ENCODE measurements around the gene INA.

Gene INA

DNA sequence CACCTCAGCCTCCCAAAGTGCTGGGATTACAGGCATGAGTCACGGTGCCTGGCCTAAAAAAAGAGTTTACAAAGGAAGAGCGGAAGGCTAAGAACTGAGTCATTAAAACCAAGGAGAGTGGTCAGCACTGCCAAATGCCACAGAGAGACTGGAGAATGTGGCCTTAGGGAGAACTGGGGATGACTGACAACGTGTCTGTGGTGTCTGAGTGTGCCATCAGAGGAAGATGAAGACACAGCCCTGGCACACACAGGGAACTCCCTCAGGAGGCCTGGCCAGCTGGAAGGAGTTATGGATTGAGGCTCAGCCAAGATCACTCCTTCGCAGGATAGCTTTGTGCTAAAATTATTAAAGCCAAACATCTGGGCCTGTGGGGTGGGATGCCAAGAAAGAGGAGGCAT lies 3.9 kb upstream of the INA start:
- DNase-seq (ENCODE audit: extremely low read depth in 1 of 2, low read depth in 1 of 2) = no peak

DNA sequence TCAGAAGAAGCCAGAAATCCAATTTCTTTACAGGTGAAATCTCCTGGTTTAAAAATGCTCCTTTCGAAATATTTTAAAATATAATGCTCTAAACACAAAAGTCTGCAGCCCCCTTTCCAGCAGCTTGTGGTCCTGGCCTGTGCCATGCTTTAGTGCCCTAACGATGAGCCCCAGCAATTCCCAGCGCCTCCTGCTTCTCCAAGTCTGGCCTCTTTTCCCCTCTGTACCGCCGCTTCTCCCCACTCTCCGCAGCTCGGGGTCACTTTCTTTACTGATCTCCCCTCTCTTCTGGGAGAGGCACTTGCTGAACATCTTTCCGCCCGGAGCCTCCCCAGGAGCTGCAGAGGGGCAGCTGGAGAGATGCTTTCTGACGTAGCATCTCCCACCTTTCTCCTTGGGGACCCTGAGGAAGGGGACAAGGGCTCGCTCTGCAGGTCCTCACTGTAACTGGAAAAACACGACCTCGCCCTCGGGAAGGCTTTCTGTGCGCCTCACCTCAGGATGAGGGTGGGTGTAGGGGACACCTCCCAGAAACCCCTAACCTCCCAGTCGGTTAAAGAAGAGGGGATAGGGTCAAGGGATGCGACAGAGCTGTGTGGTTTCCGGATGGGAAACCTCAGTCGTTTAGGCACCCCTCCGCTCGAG lies 565 bp upstream of the INA start:
- DNase-seq (ENCODE audit: extremely low read depth in 1 of 2, low read depth in 1 of 2) = no peak

DNA sequence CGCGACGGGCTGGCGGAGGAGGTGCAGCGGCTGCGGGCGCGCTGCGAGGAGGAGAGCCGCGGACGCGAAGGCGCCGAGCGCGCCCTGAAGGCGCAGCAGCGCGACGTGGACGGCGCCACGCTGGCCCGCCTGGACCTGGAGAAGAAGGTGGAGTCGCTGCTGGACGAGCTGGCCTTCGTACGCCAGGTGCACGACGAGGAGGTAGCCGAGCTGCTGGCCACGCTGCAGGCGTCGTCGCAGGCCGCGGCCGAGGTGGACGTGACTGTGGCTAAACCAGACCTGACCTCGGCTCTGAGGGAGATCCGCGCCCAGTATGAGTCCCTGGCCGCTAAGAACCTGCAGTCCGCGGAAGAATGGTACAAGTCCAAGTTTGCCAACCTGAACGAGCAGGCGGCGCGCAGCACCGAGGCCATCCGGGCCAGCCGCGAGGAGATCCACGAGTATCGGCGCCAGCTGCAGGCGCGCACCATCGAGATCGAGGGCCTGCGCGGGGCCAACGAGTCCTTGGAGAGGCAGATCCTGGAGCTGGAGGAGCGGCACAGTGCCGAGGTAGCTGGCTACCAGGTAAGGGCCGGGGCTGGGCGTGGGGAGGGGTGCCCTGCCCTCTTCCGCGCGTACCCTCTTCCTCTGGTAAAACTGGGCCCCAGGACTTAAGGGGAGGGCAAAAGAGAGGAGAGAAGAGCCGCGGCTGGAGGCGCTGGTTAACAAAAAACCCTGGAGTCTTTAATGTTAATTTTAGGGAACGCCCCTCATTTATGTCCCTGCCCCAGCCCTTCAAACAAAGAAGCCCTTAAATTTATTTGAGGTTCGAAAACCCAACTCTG lies 987 bp downstream of the INA start:
- DNase-seq (ENCODE audit: extremely low read depth in 1 of 2, low read depth in 1 of 2) = no peak

DNA sequence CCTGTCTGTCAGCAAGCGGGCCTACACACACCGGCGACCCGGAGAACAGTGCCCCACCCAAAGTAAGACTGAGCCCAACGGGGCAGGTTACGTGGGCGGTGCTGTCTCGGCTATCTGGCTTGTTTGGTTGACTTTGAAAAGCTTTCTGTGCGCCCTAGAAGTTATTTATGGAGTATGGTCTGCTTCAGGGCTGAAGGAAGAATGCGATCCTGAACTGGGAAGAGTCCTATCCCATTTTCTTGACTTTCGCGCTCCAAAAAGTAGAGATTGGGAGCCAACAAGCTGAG lies 1.5 kb downstream of the INA start:
- no peak for DNase-seq (ENCODE audit: extremely low read depth in 1 of 2, low read depth in 1 of 2)

GRCh38 chr10:103278862-103279298 lies 1.9 kb downstream of the INA start:
- DNase-seq (ENCODE audit: extremely low read depth in 1 of 2, low read depth in 1 of 2) = no peak

- no peak for DNase-seq (ENCODE audit: extremely low read depth in 1 of 2, low read depth in 1 of 2)
These were observed 3.1 kb downstream of the INA start for GRCh38 chr10:103280031-103280430.

- DNase-seq (ENCODE audit: extremely low read depth in 1 of 2, low read depth in 1 of 2) = no peak
These were observed 3.6 kb downstream of the INA start for GRCh38 chr10:103280506-103280905.

- no peak for DNase-seq (ENCODE audit: extremely low read depth in 1 of 2, low read depth in 1 of 2)
These were observed 4.8 kb downstream of the INA start for GRCh38 chr10:103281753-103282152.

DNA sequence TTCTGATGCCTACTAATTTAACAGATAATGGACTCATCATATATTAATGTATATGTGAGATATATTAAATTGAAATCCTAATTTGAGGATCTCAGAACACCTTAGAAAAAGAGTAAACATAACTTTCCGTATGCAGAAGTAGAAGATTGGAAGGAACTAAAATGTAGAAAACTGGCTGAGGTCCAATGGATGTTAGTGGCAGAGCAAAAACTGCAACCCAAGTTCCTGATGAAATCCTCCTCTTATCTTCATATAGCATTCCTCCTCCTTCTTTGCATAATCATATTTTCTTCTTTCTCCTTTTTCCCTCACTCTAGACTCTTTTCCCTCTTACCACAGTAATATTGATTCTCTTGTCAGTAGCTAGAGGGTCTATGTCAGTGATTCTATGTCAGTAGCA lies 6.0 kb downstream of the INA start:
- no peak for DNase-seq (ENCODE audit: extremely low read depth in 1 of 2, low read depth in 1 of 2)

DNA sequence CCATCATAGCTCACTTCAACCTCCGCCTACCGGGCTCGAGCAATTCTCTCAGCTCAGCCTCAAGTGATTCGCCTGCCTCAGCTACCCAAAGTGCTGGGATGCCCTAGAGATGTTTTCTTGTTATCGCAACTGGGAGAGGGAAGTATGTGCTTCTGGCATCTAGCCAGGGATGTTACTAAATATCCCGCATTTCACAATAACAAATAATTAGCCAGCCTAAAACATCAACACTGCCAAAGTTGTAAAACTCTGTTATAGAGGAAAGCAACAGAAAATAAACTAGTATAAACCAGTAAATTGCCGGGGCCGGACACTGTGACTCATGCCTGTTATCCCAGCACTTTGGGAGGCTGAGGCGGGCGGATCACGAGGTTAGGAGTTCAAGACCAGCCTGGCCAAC lies 7.2 kb downstream of the INA start:
- DNase-seq (ENCODE audit: extremely low read depth in 1 of 2, low read depth in 1 of 2) = no peak

GRCh38 chr10:103287992-103288391 lies 11.1 kb downstream of the INA start:
- DNase-seq (ENCODE audit: extremely low read depth in 1 of 2, low read depth in 1 of 2) = no peak

DNA sequence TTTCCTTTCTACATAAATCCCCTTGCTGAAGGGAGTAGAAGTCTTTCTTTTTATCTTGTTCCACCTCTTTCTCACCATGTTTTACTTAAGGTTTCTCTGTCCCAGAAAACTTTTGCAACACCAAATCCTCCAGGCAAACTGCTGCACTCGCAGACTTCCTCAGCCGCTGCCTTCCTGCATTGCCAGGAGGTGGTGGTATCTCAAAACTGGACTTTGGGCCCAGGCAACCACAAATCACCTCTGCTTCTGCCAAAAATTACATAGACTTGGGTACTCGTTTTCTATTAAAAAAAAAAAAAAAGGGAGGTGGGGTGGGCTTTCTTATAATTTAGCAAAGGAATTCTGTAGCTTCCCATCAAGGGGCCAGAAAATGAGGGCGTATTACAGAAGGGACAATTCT lies 14.7 kb downstream of the INA start:
- DNase-seq (ENCODE audit: extremely low read depth in 1 of 2, low read depth in 1 of 2) = no peak

- DNase-seq (ENCODE audit: extremely low read depth in 1 of 2, low read depth in 1 of 2) = no peak
These were observed 18.6 kb downstream of the INA start for GRCh38 chr10:103295374-103296015.

DNA sequence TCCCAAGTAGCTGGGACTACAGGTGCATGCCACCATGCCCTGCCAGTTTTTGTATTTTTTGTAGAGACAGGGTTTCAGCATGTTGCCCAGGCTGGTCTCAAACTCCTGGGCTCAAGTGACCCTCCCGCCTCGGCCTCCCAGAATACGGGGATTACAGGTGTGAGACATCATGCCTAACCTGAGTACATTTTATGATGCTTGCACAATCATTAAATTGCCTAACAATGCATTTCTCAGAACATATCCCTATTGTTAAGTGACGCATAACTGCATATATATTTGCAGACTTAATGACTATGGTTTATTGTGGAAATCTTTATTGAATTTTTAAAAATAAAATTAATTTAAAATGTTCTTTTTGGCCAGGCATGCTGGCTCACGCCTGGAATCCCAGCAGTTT lies 30.7 kb downstream of the INA start:
- no peak for DNase-seq (ENCODE audit: extremely low read depth in 1 of 2, low read depth in 1 of 2)

GRCh38 chr10:103310197-103310596 lies 33.3 kb downstream of the INA start:
- DNase-seq (ENCODE audit: extremely low read depth in 1 of 2, low read depth in 1 of 2) = no peak

- no peak for DNase-seq (ENCODE audit: extremely low read depth in 1 of 2, low read depth in 1 of 2)
These were observed 39.1 kb downstream of the INA start for GRCh38 chr10:103316087-103316486.

DNA sequence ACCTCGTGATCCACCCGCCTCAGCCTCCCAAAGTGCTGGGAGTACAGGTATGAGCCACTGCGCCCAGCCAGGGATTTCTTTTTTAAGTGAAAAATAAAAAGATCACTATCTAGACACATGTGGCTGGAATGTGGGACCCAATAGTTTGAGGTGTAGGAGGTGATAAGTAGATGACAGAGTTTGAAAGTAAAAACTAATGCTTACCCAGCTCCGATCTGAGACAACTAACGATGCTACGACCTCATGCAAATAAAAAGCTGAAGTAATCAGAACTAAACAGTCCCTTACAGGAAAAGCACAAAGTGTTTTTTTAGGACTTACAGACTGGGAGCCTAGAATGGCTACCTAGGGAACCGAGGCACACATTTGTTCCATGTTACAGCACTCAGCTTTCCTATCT lies 51.0 kb downstream of the INA start:
- DNase-seq (ENCODE audit: extremely low read depth in 1 of 2, low read depth in 1 of 2) = no peak

DNA sequence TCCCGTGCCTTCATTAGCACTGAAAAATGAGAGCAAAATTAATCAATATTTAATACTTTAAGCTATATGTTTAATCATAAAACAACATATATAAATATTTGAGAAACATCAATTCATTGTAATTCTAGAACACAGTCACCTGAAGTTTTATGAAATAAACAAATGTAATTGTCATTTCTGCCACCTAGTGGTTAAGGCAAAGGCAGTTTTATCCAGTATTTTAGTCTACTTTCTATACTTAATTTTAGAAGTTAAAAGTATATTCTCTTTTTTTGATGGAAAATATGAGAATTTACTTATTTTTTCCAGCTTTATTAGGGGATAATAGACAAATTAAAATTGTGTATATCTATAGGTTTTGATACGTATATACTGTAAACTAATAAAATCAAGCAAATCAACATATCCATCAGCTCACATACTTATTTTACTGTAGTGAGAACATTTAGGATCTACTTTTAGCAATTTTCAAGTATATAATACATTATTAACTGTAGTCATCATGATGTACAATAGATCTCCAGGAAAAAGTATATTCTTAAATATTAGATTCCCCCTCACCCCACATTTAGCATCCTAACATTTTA lies 57.1 kb downstream of the INA start:
- no peak for DNase-seq (ENCODE audit: extremely low read depth in 1 of 2, low read depth in 1 of 2)

- no peak for DNase-seq (ENCODE audit: extremely low read depth in 1 of 2, low read depth in 1 of 2)
These were observed 57.6 kb downstream of the INA start for GRCh38 chr10:103334567-103334966.

GRCh38 chr10:103336370-103336769 lies 59.4 kb downstream of the INA start:
- DNase-seq (ENCODE audit: extremely low read depth in 1 of 2, low read depth in 1 of 2) = no peak
